Endodermal cell (in vitro differentiated cells): ENCODE results near the gene AGAP3. TPM values are rescaled to one million over a fixed set of nuclear protein-coding genes. Genes with fewer than 3 reads are reported as not detected.

ENCODE experiments used
- DNase-seq: peaks from one replicate; pipeline ENCODE4 v3.0.0-alpha.2; 2017
- H3K27ac ChIP-seq: 2 replicates; pipeline ENCODE4 v1.5.1; 2013; ENCODE audit warnings: mild to moderate bottlenecking, low read depth, low read length, moderate library complexity
- H3K27me3 ChIP-seq: 2 replicates; pipeline ENCODE4 v1.6.1; 2013; ENCODE audit warnings: mild to moderate bottlenecking, low read length, moderate library complexity; ENCODE audit not compliant: insufficient read depth, control insufficient read depth, poor library complexity, severe bottlenecking
- H3K36me3 ChIP-seq: 2 replicates; pipeline ENCODE4 v1.7.0; 2013; ENCODE audit warnings: mild to moderate bottlenecking, low read length, moderate library complexity; ENCODE audit not compliant: control insufficient read depth, insufficient read depth
- H3K4me1 ChIP-seq: one replicate; pipeline ENCODE4 v1.7.0; 2013; ENCODE audit warnings: low read length; ENCODE audit not compliant: control insufficient read depth, insufficient read depth
- H3K4me3 ChIP-seq: 2 replicates; pipeline ENCODE4 v1.5.1; 2013; ENCODE audit warnings: mild to moderate bottlenecking, low read length, moderate library complexity
- H3K9ac ChIP-seq: 2 replicates; pipeline ENCODE4 v1.6.1; 2013; ENCODE audit warnings: mild to moderate bottlenecking, low read length, moderate library complexity; ENCODE audit not compliant: poor library complexity, severe bottlenecking; ENCODE audit errors: extremely low read depth
- H3K9me3 ChIP-seq: 2 replicates; pipeline ENCODE4 v1.6.1; 2013; ENCODE audit warnings: mild to moderate bottlenecking, low read length, moderate library complexity; ENCODE audit not compliant: control insufficient read depth
- H3K27ac Mint-ChIP-seq: 2 replicates; pipeline ENCODE4 v1.8.0; 2020; ENCODE audit warnings: mixed read lengths
- H3K27me3 Mint-ChIP-seq: 2 replicates; pipeline ENCODE4 v1.8.0; 2021; ENCODE audit warnings: mild to moderate bottlenecking, mixed read lengths; ENCODE audit not compliant: insufficient read depth
- H3K36me3 Mint-ChIP-seq: 2 replicates; pipeline ENCODE4 v1.8.0; 2020; ENCODE audit warnings: low read depth, mixed read lengths
- H3K4me1 Mint-ChIP-seq: 2 replicates; pipeline ENCODE4 v1.8.0; 2020; ENCODE audit warnings: mixed read lengths
- H3K4me3 Mint-ChIP-seq: 2 replicates; pipeline ENCODE4 v1.8.0; 2020; ENCODE audit warnings: mild to moderate bottlenecking, moderate library complexity, mixed read lengths
- H3K9me3 Mint-ChIP-seq: 2 replicates; pipeline ENCODE4 v1.8.0; 2020; ENCODE audit warnings: mild to moderate bottlenecking, mixed read lengths
- CTCF ChIP-seq: fragments of 200-600 bp; sonication (generic); conservative IDR thresholded peaks from 2 replicates; pipeline ENCODE4 v1.5.0; 2021; ENCODE audit warnings: antibody characterized with exemption, mild to moderate bottlenecking
- WGBS, 2 experiments: methylation state at CpG; one replicate each; pipeline versions ENCODE4 v1.1.5 to v1.1.7; 2013; ENCODE audit warnings: missing lambda C conversion rate in 2 of 2, mixed read lengths in 1 of 2; ENCODE audit not compliant: insufficient coverage in 1 of 2, insufficient read length in 1 of 2; 5-methylcytosine and 5-hydroxymethylcytosine counted together
- total RNA-seq, 2 donors: library from RNA; stranded (reverse); fragmentation: NEBNext Ultra II Directional in 1 of 2; extraction: Animal tissue kit (Norgen Biotek cat#: 25700) in 1 of 2; gene quantifications; 2 replicates in 1 of 2; 3 replicates in 1 of 2; pipeline ENCODE4 v1.2.1, GENCODE V29; 2021

The AGAP3 gene
- total RNA-seq, 2 donors from 2014 or later: 113 to 116 TPM

GRCh38 chr7:151089893-151090730 lies 3.8 kb downstream of the AGAP3 start:
- no peak overlapping the region for H3K4me3 ChIP-seq
- WGBS, 2 experiments: 78 to 86% methylated on average over 8 to 20 of the region's 22 CpGs
- peaks cover 31% of the 10 kb centered on the region for H3K36me3 ChIP-seq
- peaks cover 14% of the 10 kb centered on the region for H3K4me1 ChIP-seq
- Mint-ChIP-seq H3K9me3 (no peaks in the 10 kb centered on the region), H3K4me3 (no peak overlapping the region), H3K27me3 (no peaks in the 10 kb centered on the region), H3K36me3 (peaks cover 22% of the 10 kb centered on the region), H3K27ac (no peak overlapping the region), H3K4me1 (peaks cover 30% of the 10 kb centered on the region)
- no peak for TF ChIP-seq CTCF
- H3K9ac ChIP-seq: no peak overlapping the region
- H3K27me3 ChIP-seq: no peaks in the 10 kb centered on the region
- peak overlapping the region; percentile 80 for H3K27ac ChIP-seq
- H3K9me3 ChIP-seq: no peaks in the 10 kb centered on the region
- DNase-seq: no peak

GRCh38 chr7:151091003-151091402 lies 4.7 kb downstream of the AGAP3 start:
- Mint-ChIP-seq H3K4me1 (peaks cover 23% of the 10 kb centered on the region), H3K9me3 (no peaks in the 10 kb centered on the region), H3K27me3 (no peaks in the 10 kb centered on the region), H3K36me3 (peaks cover 25% of the 10 kb centered on the region), H3K27ac (no peak overlapping the region), H3K4me3 (no peak overlapping the region)
- Histone ChIP-seq H3K9ac (no peak overlapping the region), H3K4me1 (peaks cover 14% of the 10 kb centered on the region), H3K9me3 (no peaks in the 10 kb centered on the region), H3K4me3 (no peak overlapping the region), H3K27ac (no peak overlapping the region), H3K36me3 (peaks cover 31% of the 10 kb centered on the region), H3K27me3 (no peaks in the 10 kb centered on the region)
- no peak for DNase-seq
- no peak for TF ChIP-seq CTCF
- 91 to 100% methylated on average over 4 to 7 of the region's 7 CpGs for WGBS, 2 experiments

GRCh38 chr7:151091431-151091830 lies 5.2 kb downstream of the AGAP3 start:
- Mint-ChIP-seq H3K9me3 (no peaks in the 10 kb centered on the region), H3K4me3 (no peak overlapping the region), H3K36me3 (peaks cover 26% of the 10 kb centered on the region), H3K27me3 (no peaks in the 10 kb centered on the region), H3K27ac (peak overlapping the region; percentile 64), H3K4me1 (peaks cover 23% of the 10 kb centered on the region)
- Histone ChIP-seq H3K4me1 (peaks cover 14% of the 10 kb centered on the region), H3K9me3 (no peaks in the 10 kb centered on the region), H3K27ac (no peak overlapping the region), H3K4me3 (no peak overlapping the region), H3K36me3 (peaks cover 31% of the 10 kb centered on the region), H3K9ac (no peak overlapping the region), H3K27me3 (no peaks in the 10 kb centered on the region)
- peak; percentile 89 for DNase-seq
- TF ChIP-seq CTCF: peak; percentile 87
- WGBS, 2 experiments: 71 to 72% methylated on average over 6 of the region's 6 CpGs
